GM23338 (cell line): ENCODE results near the gene ANKRD44. TPM values are rescaled to one million over a fixed set of nuclear protein-coding genes. Genes with fewer than 3 reads are reported as not detected.

ENCODE experiments used
- ATAC-seq: fragments of 200-7000 bp; cut with Tn5 transposase; 3 replicates; pipeline ENCODE4 v1.9.1; 2020
- DNase-seq: peaks from one replicate; pipeline ENCODE4 v3.0.0-alpha.2; 2015; ENCODE audit warnings: low spot score
- H2AFZ ChIP-seq: fragments of 200-600 bp; sonication (generic); 2 replicates; pipeline ENCODE4 v1.8.0; 2016; ENCODE audit warnings: antibody characterized with exemption, mild to moderate bottlenecking, moderate library complexity
- H3F3A ChIP-seq: fragments of 200-600 bp; sonication (generic); replicated peaks from 2 replicates; pipeline ENCODE4 v1.8.0; 2017; ENCODE audit warnings: antibody characterized with exemption, mixed run types, low read depth
- H3K27ac ChIP-seq: fragments of 200-600 bp; sonication (generic); 2 replicates; pipeline ENCODE4 v1.6.1; 2016; ENCODE audit warnings: low read depth
- H3K27me3 ChIP-seq: fragments of 200-600 bp; sonication (generic); 2 replicates; pipeline ENCODE4 v1.8.0; 2016; ENCODE audit warnings: mild to moderate bottlenecking, mixed run types, moderate library complexity; ENCODE audit not compliant: insufficient read depth
- H3K36me3 ChIP-seq: fragments of 200-600 bp; sonication (generic); 2 replicates; pipeline ENCODE4 v1.8.0; 2016; ENCODE audit warnings: mild to moderate bottlenecking; ENCODE audit not compliant: insufficient read depth
- H3K4me1 ChIP-seq: fragments of 200-600 bp; sonication (generic); 2 replicates; pipeline ENCODE4 v1.8.0; 2016; ENCODE audit warnings: mild to moderate bottlenecking, moderate library complexity; ENCODE audit not compliant: insufficient read depth
- H3K4me2 ChIP-seq: fragments of 200-600 bp; sonication (generic); 2 replicates; pipeline ENCODE4 v1.7.1; 2017; ENCODE audit warnings: mixed run types
- H3K4me3 ChIP-seq: fragments of 200-600 bp; sonication (generic); 2 replicates; pipeline ENCODE4 v1.6.1; 2016; ENCODE audit warnings: mixed run types
- H3K79me2 ChIP-seq: fragments of 200-600 bp; sonication (generic); replicated peaks from 2 replicates; pipeline ENCODE4 v1.8.0; 2017; ENCODE audit warnings: mild to moderate bottlenecking; ENCODE audit not compliant: insufficient read depth
- H3K9me2 ChIP-seq: fragments of 200-600 bp; sonication (generic); 2 replicates; pipeline ENCODE4 v1.8.0; 2017; ENCODE audit not compliant: insufficient read depth
- H4K20me1 ChIP-seq: fragments of 200-600 bp; sonication (generic); replicated peaks from 2 replicates; pipeline ENCODE4 v1.8.0; 2017; ENCODE audit warnings: mild to moderate bottlenecking; ENCODE audit not compliant: insufficient read depth
- H3K27ac Mint-ChIP-seq: 2 replicates; pipeline ENCODE4 v1.8.0; 2020; ENCODE audit warnings: inconsistent platforms, mild to moderate bottlenecking, moderate library complexity, mixed read lengths
- H3K27me3 Mint-ChIP-seq: 3 replicates; pipeline ENCODE4 v1.8.0; 2022; ENCODE audit warnings: low read depth, mild to moderate bottlenecking, moderate library complexity, mixed read lengths, inconsistent platforms; ENCODE audit not compliant: insufficient read depth, poor library complexity
- H3K36me3 Mint-ChIP-seq: 3 replicates; pipeline ENCODE4 v1.8.0; 2021; ENCODE audit warnings: low read depth, mild to moderate bottlenecking, inconsistent platforms, moderate library complexity, mixed read lengths
- H3K4me1 Mint-ChIP-seq: 3 replicates; pipeline ENCODE4 v1.8.0; 2020; ENCODE audit warnings: mild to moderate bottlenecking, inconsistent platforms, mixed read lengths
- H3K4me3 Mint-ChIP-seq: 3 replicates; pipeline ENCODE4 v1.8.0; 2021; ENCODE audit warnings: moderate library complexity, mild to moderate bottlenecking, inconsistent platforms, mixed read lengths
- H3K9me3 Mint-ChIP-seq: 3 replicates; pipeline ENCODE4 v1.8.0; 2020; ENCODE audit warnings: moderate library complexity, mild to moderate bottlenecking, inconsistent platforms, mixed read lengths
- CREB1 ChIP-seq: fragments of 250-450 bp; sonication (Bioruptor Pico); IDR thresholded peaks from 2 replicates; pipeline ENCODE4 v1.5.0; 2020; ENCODE audit warnings: low read depth, mild to moderate bottlenecking, moderate library complexity
- EZH2 ChIP-seq: fragments of 200-600 bp; sonication (generic); IDR thresholded peaks from one replicate; pipeline ENCODE4 v1.8.0; 2017; ENCODE audit warnings: antibody characterized with exemption, mild to moderate bottlenecking, low read depth; ENCODE audit not compliant: unreplicated experiment
- EZH2phosphoT487 ChIP-seq: fragments of 200-600 bp; sonication (generic); IDR thresholded peaks from one replicate; pipeline ENCODE4 v1.8.1; 2018; ENCODE audit warnings: antibody characterized with exemption; ENCODE audit not compliant: unreplicated experiment
- JUNB ChIP-seq: IDR thresholded peaks from one replicate; pipeline ENCODE4 v1.6.1; 2016; ENCODE audit warnings: antibody characterized with exemption; ENCODE audit not compliant: unreplicated experiment
- NANOG ChIP-seq: IDR thresholded peaks from 2 replicates; pipeline ENCODE4 v1.6.1; 2016; ENCODE audit warnings: antibody characterized with exemption, borderline replicate concordance
- POLR2AphosphoS5 ChIP-seq: IDR thresholded peaks from 2 replicates; pipeline ENCODE4 v1.6.1; 2016; ENCODE audit warnings: antibody characterized with exemption, low read depth
- STAT1 ChIP-seq: IDR thresholded peaks from one replicate; pipeline ENCODE4 v1.6.1; 2016; ENCODE audit warnings: antibody characterized with exemption; ENCODE audit not compliant: unreplicated experiment
- ZNF114 ChIP-seq: fragments of 250-450 bp; sonication (Bioruptor Pico); IDR thresholded peaks from 2 replicates; pipeline ENCODE4 v1.5.0; 2020; ENCODE audit warnings: mild to moderate bottlenecking, moderate library complexity
- ZNF331 ChIP-seq: fragments of 250-450 bp; sonication (Bioruptor Pico); IDR thresholded peaks from 2 replicates; pipeline ENCODE4 v1.5.0; 2020; ENCODE audit warnings: low read depth, mild to moderate bottlenecking, moderate library complexity
- polyA plus RNA-seq: library from polyadenylated mRNA; unstranded; fragments of >200 nt; fragmentation: Nextera tagmentation; extraction: Ambion mirVana; gene quantifications from 2 replicates; pipeline ENCODE4 v1.2.1, GENCODE V29; 2016
- total RNA-seq: library from RNA; depleted of rRNA; stranded (reverse); fragments of >200 nt; shearing (Covaris generic); gene quantifications from 2 replicates; pipeline ENCODE4 v1.2.3, GENCODE V29; 2014
- TF ChIP-seq, protein P1 (sequence below), 2 experiments: fragments of 200-600 bp in 1 of 2; sonication (generic) in 1 of 2; conservative IDR thresholded peaks; 2 replicates each; pipeline versions ENCODE4 v1.5.1 to v1.6.1; 2016 to 2017; ENCODE audit warnings: antibody characterized with exemption in 2 of 2, low read depth in 2 of 2, mild to moderate bottlenecking in 2 of 2, moderate library complexity in 1 of 2
- TF ChIP-seq, protein P2 (sequence below): IDR thresholded peaks from one replicate; pipeline ENCODE4 v1.6.1; 2018; ENCODE audit warnings: antibody characterized with exemption; ENCODE audit not compliant: unreplicated experiment
- TF ChIP-seq, protein P3 (sequence below): IDR thresholded peaks from 2 replicates; pipeline ENCODE4 v1.6.1; 2016; ENCODE audit warnings: antibody characterized with exemption
- TF ChIP-seq, protein P4 (sequence below): fragments of 250-450 bp; sonication (Bioruptor Pico); IDR thresholded peaks from 2 replicates; pipeline ENCODE4 v1.5.0; 2020; ENCODE audit warnings: mild to moderate bottlenecking, moderate library complexity

Gene ANKRD44
- total and polyA plus RNA-seq, 2 experiments from 2014 or later, result 0.44 to 0.56 TPM

DNA sequence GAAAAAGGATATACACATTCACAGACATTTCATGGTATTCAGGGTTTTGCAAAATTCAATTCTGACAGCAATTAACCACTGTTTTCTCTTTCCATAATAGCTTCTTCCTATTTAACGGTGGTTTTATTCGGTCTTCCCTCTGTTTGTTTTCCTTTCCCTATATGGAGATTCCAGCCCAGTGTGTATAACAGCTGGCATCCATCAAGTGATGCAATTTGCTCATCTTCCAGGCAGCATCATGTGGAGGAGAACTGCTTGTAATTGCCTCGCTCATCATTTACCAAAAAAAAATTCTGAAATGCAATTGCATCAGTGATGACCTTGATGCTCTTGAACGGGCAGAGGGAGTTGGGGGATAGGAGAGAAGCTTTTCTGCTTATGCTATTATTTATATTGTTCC is 218.1 kb downstream of the ANKRD44 start:
- Histone ChIP-seq H3F3A (no peaks in the 10 kb centered on the region), H3K79me2 (no peaks in the 10 kb centered on the region), H3K9me2 (no peaks in the 10 kb centered on the region), H4K20me1 (no peaks in the 10 kb centered on the region), H3K4me1 (no peaks in the 10 kb centered on the region), H3K27me3 (no peaks in the 10 kb centered on the region), H2AFZ (no peak overlapping the region), H3K36me3 (no peaks in the 10 kb centered on the region), H3K27ac (no peak overlapping the region), H3K4me2 (no peak overlapping the region), H3K4me3 (no peak overlapping the region)
- Mint-ChIP-seq H3K36me3 (no peaks in the 10 kb centered on the region), H3K27ac (no peak overlapping the region), H3K4me1 (peaks cover 2% of the 10 kb centered on the region; the same call in 1 of the 3 replicates), H3K27me3 (no peaks in the 10 kb centered on the region), H3K9me3 (no peaks in the 10 kb centered on the region), H3K4me3 (no peak overlapping the region)
- TF ChIP-seq STAT1 (no peak), POLR2AphosphoS5 (no peak), NANOG (no peak), EZH2 (no peak), CREB1 (CRISPR knock-in tag) (no peak), JUNB (no peak), ZNF114 (CRISPR knock-in tag) (no peak), ZNF331 (CRISPR knock-in tag) (no peak), EZH2phosphoT487 (no peak)
- TF ChIP-seq, protein P1, sequence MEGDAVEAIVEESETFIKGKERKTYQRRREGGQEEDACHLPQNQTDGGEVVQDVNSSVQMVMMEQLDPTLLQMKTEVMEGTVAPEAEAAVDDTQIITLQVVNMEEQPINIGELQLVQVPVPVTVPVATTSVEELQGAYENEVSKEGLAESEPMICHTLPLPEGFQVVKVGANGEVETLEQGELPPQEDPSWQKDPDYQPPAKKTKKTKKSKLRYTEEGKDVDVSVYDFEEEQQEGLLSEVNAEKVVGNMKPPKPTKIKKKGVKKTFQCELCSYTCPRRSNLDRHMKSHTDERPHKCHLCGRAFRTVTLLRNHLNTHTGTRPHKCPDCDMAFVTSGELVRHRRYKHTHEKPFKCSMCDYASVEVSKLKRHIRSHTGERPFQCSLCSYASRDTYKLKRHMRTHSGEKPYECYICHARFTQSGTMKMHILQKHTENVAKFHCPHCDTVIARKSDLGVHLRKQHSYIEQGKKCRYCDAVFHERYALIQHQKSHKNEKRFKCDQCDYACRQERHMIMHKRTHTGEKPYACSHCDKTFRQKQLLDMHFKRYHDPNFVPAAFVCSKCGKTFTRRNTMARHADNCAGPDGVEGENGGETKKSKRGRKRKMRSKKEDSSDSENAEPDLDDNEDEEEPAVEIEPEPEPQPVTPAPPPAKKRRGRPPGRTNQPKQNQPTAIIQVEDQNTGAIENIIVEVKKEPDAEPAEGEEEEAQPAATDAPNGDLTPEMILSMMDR (conservative IDR thresholded peaks at IDR 0.05; ENCODE audit: low read depth in 2 of 2), result no peak
- TF ChIP-seq, protein P2, sequence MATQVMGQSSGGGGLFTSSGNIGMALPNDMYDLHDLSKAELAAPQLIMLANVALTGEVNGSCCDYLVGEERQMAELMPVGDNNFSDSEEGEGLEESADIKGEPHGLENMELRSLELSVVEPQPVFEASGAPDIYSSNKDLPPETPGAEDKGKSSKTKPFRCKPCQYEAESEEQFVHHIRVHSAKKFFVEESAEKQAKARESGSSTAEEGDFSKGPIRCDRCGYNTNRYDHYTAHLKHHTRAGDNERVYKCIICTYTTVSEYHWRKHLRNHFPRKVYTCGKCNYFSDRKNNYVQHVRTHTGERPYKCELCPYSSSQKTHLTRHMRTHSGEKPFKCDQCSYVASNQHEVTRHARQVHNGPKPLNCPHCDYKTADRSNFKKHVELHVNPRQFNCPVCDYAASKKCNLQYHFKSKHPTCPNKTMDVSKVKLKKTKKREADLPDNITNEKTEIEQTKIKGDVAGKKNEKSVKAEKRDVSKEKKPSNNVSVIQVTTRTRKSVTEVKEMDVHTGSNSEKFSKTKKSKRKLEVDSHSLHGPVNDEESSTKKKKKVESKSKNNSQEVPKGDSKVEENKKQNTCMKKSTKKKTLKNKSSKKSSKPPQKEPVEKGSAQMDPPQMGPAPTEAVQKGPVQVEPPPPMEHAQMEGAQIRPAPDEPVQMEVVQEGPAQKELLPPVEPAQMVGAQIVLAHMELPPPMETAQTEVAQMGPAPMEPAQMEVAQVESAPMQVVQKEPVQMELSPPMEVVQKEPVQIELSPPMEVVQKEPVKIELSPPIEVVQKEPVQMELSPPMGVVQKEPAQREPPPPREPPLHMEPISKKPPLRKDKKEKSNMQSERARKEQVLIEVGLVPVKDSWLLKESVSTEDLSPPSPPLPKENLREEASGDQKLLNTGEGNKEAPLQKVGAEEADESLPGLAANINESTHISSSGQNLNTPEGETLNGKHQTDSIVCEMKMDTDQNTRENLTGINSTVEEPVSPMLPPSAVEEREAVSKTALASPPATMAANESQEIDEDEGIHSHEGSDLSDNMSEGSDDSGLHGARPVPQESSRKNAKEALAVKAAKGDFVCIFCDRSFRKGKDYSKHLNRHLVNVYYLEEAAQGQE, result no peak
- TF ChIP-seq, protein P3, sequence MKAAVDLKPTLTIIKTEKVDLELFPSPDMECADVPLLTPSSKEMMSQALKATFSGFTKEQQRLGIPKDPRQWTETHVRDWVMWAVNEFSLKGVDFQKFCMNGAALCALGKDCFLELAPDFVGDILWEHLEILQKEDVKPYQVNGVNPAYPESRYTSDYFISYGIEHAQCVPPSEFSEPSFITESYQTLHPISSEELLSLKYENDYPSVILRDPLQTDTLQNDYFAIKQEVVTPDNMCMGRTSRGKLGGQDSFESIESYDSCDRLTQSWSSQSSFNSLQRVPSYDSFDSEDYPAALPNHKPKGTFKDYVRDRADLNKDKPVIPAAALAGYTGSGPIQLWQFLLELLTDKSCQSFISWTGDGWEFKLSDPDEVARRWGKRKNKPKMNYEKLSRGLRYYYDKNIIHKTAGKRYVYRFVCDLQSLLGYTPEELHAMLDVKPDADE, result no peak
- TF ChIP-seq, protein P4, sequence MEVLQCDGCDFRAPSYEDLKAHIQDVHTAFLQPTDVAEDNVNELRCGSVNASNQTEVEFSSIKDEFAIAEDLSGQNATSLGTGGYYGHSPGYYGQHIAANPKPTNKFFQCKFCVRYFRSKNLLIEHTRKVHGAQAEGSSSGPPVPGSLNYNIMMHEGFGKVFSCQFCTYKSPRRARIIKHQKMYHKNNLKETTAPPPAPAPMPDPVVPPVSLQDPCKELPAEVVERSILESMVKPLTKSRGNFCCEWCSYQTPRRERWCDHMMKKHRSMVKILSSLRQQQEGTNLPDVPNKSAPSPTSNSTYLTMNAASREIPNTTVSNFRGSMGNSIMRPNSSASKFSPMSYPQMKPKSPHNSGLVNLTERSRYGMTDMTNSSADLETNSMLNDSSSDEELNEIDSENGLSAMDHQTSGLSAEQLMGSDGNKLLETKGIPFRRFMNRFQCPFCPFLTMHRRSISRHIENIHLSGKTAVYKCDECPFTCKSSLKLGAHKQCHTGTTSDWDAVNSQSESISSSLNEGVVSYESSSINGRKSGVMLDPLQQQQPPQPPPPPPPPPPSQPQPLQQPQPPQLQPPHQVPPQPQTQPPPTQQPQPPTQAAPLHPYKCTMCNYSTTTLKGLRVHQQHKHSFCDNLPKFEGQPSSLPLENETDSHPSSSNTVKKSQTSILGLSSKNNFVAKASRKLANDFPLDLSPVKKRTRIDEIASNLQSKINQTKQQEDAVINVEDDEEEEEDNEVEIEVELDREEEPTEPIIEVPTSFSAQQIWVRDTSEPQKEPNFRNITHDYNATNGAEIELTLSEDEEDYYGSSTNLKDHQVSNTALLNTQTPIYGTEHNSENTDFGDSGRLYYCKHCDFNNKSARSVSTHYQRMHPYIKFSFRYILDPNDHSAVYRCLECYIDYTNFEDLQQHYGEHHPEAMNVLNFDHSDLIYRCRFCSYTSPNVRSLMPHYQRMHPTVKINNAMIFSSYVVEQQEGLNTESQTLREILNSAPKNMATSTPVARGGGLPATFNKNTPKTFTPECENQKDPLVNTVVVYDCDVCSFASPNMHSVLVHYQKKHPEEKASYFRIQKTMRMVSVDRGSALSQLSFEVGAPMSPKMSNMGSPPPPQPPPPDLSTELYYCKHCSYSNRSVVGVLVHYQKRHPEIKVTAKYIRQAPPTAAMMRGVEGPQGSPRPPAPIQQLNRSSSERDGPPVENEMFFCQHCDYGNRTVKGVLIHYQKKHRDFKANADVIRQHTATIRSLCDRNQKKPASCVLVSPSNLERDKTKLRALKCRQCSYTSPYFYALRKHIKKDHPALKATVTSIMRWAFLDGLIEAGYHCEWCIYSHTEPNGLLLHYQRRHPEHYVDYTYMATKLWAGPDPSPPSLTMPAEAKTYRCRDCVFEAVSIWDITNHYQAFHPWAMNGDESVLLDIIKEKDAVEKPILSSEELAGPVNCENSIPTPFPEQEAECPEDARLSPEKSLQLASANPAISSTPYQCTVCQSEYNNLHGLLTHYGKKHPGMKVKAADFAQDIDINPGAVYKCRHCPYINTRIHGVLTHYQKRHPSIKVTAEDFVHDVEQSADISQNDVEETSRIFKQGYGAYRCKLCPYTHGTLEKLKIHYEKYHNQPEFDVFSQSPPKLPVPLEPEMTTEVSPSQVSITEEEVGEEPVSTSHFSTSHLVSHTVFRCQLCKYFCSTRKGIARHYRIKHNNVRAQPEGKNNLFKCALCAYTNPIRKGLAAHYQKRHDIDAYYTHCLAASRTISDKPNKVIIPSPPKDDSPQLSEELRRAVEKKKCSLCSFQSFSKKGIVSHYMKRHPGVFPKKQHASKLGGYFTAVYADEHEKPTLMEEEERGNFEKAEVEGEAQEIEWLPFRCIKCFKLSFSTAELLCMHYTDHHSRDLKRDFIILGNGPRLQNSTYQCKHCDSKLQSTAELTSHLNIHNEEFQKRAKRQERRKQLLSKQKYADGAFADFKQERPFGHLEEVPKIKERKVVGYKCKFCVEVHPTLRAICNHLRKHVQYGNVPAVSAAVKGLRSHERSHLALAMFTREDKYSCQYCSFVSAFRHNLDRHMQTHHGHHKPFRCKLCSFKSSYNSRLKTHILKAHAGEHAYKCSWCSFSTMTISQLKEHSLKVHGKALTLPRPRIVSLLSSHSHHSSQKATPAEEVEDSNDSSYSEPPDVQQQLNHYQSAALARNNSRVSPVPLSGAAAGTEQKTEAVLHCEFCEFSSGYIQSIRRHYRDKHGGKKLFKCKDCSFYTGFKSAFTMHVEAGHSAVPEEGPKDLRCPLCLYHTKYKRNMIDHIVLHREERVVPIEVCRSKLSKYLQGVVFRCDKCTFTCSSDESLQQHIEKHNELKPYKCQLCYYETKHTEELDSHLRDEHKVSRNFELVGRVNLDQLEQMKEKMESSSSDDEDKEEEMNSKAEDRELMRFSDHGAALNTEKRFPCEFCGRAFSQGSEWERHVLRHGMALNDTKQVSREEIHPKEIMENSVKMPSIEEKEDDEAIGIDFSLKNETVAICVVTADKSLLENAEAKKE (CRISPR knock-in tag), result no peak
- DNase-seq (no peak), ATAC-seq (no peak)
